Kidney glomerular epithelial cell (primary cell): ENCODE measurements around the gene GPRC5C.
"Not testable (repeated sequence)": the region's sequence is repeated elsewhere in the genome, so short reads cannot be mapped to it uniquely, and the experiment has no call there.

Source experiments
- DNase-seq: peaks from one replicate; lab custom pipeline; 2025; lab: John Stamatoyannopoulos, UW

GPRC5C gene

DNA sequence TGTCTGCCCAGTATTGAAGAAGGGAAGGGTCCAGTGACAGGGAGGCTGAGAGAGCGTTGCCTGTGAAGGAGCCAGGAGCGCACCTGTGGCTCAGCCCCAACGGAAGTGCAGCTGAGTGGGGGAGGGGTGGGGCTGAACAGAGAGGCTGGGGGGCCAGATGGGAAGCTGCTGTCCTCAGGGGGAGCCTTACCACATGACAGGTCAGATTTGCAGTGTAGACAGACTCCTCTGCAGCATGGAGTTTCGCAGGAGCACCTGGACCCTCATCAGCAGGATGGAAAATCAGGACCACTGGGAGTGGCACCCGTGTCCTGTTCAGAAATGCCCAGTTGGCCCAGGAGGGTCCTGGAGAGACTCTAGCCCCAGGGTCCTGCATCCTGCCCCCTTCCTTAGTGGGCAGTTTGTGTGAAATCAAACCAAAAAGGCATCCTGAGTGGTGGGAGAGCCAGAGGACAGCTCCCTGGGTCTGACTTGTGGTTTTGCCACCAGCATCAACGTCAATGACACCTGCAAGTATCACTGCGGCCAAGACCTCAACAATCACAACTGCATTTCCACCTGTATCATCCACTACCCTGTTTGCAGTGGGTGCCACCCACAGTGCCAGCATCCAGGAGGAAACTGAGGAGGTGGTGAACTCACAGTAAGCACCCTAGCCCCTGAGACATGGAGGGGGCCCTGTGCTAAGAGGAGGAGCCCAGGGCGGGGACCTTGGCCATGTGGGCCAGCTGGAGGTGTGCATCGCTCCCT is 42.3 kb downstream of the GPRC5C start:
- no peak for DNase-seq

DNA sequence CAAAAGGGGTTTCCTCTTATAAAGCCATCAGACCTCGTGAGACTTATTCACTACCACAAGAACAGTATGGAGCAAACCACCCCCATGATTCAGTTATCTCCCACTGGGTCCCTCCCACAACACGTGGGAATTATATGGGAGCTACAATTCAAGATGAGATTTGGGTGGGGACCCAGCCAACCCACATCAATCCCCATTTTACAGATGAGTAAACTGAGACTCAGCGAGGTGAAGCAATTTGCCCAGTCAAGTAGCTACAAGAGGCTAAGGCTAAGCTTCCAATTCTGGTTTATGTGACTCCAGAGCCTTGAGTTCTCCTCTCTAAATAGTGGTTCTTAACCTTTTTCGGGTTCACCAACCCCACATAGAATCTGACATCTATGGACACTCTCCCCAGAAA is 43.3 kb downstream of the GPRC5C start:
- DNase-seq, result no peak

DNA sequence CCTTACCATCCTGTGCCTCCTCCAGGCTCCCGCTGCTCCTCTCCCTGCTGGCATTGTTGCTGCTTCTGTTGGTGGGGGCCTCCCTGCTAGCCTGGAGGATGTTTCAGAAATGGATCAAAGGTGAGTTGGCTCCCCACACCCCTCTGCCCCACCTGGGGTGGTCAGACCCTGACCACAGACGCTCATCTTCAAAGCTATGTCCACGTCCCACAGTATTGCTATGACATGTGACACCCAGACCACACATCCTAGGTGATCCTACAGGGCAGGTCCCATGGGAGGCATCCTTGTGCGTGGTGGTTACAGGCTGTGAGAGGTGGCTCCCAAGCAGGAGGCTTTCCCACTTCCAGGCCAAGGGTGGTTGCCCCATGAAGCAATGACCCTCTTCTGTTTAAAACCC is 45.5 kb downstream of the GPRC5C start:
- DNase-seq, result no peak

DNA sequence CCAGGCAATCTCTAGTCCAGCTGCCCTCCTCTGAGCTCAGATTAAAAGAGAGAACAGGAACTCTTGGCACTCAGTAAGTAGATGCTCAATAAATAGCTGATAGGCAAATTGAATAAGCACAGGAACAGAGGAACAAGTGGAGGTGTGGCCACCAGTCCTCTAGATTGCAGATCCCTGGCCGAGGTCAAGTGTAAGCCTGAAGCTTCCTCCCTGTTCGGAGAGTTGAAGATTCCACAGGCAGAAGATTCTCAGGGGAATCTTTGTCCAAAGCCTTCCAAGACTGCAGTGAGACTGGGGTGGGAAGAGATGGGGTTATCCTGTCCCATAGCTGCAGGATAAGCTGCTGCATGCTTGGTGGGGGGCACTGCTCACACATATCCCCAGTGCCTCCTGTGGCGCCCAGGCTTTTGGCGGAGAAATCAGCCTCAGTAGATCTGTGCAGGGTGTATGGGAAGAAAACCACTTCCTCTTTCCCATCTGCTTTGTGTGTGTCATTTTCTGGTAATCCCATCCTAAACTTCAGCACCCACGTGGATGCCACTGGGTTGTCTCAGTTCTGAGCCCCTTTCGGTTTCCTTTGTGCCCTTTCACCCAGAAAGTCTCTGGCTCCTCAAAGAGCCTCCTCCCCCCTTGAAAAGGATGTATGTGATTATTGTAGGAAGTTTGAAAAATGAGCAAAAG is 46.7 kb downstream of the GPRC5C start:
- DNase-seq, result no peak

DNA sequence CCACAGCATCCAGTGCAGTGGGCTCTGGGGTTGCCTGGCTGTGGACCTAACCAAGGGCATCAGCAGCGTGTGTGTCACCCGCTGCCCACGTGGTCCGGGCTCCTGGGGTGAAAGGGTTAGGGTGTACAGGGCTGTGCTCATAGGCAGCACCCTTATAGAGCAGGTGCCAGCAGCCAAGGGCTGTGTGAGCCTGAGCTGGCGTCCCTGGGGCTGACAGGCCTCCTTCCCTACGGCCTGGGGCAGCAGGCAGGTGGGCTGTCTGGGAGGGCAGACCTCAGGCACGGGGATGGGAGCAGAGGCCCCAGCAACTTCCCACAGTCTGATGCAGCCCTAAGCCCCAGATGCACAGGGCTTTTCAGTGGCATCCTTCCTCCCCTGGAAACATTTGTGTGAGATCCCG is 48.4 kb downstream of the GPRC5C start:
- no peak for DNase-seq

DNA sequence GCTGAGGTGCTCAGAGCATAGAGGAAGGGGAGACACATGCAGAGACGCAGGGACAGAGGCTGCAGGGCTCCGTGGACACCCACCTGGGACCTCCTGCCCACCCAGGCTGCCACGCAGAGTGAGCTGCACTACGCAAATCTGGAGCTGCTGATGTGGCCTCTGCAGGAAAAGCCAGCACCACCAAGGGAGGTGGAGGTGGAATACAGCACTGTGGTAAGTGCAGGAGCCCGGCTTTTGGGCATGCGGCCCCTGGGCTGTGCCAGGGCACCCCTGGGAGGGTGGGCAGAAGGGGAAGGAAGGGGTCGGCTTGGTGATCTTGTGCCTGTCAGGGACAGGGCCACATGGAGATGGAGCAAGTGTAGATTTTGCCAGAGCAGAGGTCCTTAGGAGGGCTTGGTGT is 49.7 kb downstream of the GPRC5C start:
- no peak for DNase-seq

DNA sequence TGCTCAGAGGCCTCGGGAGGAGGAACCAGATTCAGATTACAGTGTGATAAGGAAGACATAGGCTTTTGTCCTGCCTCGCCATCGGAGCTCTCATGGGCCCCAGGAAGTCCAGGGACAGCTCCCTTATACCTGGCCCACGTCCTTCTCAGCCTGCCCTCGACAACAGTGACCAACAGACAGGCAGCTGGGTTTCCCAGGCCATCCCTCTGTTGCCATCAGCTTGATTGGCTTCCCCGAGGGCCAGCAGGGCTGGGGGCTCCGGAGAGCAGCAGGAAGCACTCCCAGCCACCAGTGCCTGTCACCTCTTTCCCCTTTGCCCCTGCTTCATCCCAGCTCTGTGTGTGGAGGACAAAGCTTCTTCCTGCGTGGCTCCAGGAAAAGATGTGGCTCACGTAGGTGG is 52.2 kb downstream of the GPRC5C start:
- DNase-seq, result no peak

DNA sequence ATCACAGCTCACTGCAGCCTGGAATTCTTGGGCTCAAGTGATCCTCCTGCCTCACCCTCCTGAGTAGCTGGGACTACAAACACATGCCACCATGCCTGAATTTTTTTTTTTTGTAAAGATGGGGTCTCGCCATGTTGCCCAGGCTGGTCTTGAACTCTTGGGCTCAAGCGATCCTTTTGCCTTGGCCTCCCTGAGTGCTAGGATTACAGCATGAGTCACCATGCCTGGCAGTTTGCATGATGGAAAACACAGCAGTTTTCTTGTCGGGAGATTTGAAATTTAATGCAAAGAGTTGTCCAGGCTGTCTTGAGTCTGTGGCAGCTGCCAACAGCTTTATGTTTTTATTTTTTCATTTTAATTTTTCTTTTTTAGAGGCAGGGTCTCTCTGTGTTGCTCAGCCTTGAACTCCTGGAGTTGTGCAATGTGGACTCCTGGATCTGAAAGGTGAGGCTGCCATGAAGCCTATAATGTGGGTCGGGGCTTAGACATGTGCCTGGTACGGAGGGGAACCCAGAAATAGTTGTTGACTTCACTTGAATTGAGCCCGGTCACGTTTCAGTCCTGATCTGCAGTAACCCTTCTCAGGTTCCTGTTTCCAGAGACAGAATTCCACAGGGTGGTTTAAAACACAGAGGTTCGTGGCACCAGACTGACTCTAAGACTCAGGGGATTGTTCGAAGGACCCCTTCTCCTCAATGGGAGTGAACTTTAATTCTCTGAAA is 53.3 kb downstream of the GPRC5C start:
- no peak for DNase-seq

DNA sequence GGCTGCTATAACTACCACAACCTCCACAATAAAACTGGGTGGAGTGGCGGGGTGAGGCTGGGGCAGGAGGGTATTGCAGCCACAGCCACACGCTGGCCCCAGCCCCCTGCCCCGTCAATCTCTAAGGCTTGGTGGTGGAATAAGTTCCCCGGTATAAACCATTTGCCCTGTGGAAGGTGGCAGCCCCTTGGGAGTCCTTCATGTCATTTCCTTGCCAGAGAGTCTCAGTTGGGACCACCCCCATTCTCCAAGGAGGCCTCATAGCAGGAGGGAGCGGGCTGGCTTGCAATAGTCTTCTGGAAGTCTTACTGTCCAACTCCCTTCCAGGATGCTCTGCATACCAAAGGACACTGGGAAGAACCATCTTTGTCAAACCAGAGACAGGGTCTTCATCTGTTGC is 54.0 kb downstream of the GPRC5C start:
- no peak for DNase-seq

DNA sequence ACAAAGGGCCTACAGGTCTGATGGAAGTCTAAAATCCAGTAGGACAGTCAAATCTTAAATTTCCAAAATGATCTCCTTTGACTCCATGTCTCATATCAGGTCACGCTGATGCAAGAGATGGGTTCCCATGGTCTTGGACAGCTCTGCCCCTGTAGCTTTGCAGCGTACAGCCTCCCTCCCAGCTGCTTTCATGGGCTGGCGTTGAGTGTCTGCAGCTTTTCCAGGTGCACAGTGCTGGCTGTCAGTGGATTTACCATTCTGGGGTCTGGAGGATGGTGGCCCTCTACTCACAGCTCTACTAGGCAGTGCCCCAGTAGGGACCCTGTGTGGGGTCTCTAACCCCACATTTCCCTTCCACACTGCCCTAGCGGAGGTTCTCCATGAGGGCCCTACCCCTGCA is 56.4 kb downstream of the GPRC5C start:
- not testable (repeated sequence) for DNase-seq

DNA sequence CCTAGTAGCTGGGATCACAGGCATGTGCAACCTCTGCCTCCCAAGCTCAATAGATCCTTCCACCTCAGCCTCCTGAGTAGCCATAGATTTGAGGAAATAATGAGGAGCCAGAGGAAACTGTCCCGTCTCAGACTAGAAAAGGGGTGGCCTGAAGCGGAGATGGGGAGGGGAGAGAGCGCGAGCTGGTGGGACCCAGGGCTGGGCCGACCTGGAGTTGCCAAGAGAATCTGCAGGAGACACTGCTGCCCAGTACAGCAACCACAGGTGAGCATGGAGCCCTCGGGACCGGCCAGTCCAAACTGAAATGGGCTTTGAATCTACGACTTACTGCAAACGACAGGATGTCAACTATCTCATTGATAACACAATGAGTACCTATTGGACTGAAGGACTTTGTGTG is 58.8 kb downstream of the GPRC5C start:
- DNase-seq, result no peak

DNA sequence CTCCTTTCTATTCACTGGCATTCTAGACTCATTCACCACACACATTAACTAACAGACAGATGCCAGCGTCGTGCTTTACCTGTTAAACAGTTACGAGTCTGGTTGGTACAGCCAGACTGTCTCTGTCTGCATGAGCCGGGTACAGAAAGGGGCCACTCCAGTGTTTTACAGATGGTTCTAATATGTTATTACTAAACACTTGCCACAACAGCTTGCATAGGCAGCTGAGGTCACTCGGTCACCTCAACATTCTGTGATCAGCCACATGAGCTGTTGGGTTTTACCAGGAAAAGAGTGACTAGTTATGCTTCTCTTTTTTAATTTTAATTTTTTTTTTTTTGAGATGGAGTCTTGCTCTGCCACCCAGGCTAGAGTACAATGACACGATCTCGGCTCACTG is 59.7 kb downstream of the GPRC5C start:
- no peak for DNase-seq

DNA sequence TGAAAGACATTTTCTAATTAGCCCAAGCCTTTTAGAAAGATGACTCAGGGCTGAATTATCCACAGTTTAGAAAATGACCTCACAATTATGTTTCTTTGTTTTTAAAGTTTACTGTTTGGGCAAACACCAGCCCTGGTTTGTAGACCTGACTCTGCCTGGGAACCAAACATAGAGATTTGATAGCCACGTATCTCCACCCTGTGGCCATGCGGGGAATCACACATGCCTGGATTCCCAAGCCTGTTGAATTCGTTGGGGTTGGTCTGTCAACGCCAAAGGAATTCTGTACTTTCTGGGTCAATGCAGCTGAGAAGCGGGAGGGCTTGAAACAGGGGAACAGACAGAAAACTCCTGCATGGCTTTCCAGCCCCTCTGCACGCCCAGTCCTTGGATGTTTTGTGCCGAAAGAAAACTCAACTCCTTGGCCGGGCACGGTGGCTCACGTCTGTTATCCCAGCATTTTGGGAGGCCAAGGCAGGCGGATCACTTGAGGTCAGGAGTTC is 61.5 kb downstream of the GPRC5C start:
- DNase-seq, result peak; percentile 60
